ENCODE data around the gene NAV3.

Gene NAV3

DNA sequence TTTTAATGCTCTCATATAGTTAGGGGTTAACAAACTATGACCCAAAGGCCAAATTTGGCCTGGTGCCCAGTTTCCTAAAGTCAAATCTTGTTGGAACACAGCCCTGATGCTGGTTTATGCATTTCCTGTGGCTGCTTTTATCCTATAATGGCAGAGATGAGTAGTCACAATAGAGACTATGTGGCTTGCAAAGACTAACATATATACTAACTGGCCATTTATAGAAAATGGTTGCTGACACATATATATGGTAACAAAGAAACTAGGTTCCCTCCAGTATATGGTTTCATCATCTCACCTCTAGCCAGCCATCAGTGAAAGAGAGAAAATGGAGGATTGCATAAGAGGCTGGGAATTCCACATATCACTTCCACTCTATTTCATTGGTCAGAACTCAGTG, 10.8 kb downstream of the NAV3 start:
- DNase-seq (ENCODE audit: low read depth in 2 of 2): no peak

DNA sequence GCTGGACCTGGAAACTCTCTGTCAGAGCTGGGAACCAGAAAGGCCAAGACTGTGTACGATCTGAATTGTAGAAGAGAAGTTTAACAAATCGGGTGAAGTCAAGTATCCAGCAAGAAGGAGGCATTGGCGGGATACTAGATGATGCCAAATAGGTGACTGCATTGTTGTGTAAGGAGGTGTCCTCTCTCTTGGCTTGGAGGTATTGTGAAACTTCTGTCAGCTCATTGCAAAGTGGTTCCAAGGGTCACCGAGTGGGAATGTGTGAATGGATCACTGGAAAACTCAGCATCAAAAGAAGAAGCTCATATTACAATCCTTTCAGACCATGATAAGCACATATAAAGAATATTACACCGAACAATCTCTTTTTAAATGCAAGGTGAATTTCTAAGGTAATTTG, 11.7 kb downstream of the NAV3 start:
- DNase-seq (ENCODE audit: low read depth in 2 of 2): no peak

DNA sequence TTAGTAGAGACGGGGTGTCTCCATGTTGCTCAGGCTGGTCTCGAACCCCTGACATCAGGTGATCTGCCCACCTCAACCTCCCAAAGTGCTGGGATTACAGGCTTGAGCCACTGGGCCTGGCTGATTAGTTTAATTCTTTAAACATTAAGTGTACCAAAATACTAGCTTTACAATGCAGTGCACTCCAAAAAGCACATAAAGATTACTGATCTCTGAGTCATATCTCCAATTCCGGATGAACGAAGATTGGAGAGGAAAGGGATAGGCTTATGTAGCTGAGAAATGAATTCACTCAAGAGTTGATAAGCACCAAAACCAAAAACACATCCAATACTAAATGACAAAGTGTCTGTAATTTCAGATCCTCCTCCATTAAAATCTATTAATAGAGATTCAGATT, 15.1 kb downstream of the NAV3 start:
- no peak for DNase-seq (ENCODE audit: low read depth in 2 of 2)

DNA sequence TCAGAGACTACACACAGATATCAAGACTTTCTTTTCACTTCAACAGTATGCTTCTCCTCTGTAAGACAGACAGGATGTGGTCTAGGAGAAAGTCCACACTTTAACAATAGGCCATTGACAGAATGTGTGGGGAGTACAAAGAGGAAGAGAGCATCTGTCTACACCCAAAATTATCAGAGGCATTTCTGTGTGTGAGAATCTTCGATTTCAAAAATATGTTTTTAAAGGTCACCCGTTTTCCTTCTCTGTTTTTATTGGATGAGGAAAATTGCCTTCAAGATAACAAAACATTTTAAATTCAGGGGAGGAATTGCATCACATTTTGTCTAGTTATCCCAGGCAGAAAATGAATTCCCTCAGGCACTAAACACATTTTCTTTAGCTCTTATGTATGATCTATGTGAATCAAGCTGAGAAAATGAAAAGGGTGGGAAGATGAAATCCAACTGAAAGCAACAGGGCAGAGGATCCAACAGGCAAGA, 16.4 kb downstream of the NAV3 start:
- DNase-seq (ENCODE audit: low read depth in 2 of 2): no peak

DNA sequence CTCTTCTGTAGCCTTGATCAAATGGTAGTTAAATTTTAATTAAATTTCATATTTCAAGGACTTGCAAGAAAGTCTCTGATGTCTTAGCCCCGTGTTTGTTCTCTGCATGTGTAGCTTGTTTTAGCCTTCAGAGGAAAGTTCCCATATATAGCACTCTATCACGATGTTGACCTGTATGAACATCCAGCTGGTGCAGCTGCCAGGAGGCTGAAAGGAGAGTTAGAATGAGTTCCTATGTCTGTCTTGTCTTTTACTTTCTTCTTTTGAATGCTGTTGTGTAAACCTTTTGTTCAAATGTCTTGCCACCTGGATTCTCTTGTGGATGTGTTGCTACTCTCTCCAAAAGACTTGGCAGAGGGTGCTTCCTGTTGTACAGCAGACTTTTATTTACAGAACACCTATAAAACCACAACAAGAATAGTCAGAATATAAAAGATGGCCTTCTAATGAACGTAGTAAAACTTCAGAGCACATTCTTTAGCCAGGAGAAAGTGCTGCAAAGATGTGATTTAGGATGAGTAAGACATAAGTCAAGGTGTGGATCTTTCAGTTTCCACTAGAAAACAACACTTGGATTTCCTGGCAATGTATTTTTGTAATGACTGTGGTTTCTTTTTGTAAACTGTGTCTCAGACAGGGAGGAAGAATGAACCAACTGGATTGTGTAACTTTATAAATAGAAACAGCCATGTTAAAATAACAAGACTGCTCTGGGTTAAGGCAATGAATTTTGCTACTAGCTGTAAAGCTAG, 17.2 kb downstream of the NAV3 start:
- no peak for DNase-seq (ENCODE audit: low read depth in 2 of 2)

DNA sequence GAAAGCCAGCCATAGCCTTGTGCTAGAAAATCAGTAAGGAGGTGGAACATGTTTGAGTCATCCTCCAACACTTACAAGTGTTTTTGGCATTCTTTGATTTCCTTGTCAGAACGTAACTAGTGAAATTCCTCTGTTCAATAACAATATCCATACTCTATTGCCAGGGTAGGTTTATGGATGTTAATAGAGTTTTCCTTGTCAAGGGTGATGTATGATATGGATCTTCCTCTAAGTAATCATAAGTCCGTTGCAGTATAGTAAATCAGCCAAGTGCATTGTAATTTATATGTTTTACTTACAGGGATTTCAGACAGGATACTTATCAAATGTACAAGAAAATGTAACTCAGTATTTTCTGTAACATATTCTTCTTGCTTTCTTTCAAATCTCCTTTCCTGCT, 19.4 kb downstream of the NAV3 start:
- no peak for DNase-seq (ENCODE audit: low read depth in 2 of 2)

DNA sequence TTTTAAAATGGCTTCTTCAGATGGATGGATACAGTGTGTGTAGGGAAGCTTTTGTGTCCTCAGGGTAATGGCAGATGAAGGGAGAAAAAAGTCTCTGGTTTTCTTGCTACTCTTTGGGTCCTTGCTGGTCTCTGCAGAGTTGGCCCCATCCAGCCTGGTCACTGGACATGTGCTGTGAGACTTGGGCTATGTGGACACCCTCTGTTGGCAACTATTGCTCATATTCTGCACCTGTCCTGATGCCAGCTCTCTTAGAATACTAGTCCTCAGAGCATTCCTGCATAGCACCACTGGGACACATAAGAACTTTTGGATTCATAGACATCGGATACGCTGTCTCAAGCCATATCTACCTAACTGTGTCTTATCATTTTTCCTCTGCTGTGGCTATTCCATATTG, 20.0 kb downstream of the NAV3 start:
- no peak for DNase-seq (ENCODE audit: low read depth in 2 of 2)

DNA sequence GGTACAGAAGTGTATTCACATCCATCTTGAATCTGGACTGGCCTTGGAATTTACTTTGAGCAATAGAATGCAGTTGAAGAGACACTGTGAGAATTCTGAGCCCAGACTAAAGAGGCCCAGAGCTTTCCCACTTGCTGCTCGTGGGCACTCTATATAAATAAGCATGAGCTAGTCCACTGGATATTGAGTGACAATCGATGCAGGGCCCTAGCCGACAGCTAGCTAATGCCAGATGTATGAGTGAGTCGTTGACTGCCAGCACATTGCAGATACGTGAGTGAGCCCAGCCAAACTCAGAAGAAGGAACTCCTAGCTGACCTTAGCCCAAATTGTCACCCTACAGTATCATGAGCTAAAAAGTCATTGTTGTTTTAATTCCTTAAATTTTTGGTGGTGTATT, 24.9 kb downstream of the NAV3 start:
- no peak for DNase-seq (ENCODE audit: low read depth in 2 of 2)

DNA sequence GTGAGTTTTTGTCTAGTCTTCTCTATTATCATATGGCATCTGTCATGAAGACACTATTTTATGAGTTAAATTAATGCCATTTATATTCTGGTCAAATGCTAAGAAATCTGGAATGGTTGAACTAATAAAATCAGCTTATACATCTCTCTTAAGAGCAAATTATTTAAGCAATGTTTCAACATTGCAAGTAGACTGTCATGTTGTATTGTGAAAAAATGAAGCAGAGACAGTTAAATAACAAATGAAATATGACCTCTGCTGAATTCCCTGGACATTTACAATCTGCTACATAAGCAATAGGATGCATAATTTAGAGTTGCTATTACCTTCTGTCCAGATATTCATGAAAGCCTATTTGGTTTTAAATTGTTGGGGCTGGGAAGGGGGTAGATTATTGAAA, 30.6 kb downstream of the NAV3 start:
- no peak for DNase-seq (ENCODE audit: low read depth in 2 of 2)

DNA sequence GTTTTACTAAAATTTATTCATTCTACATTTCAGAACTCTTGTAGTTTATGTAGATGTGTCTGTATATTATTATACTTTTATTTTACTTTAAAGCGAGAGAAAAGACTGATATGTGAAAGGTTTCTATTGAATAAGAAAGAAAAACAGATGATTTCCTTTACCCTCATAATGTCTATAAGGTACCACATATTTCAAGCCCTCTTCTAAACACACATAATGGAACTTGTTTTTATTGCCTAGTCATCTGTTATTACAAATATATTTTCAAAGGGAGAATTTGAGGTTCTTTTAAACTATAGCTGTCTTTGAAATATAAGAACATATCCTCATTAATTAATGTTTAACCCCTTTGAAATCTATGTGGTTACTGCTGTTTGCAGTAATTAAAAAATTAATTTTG, 34.5 kb downstream of the NAV3 start:
- DNase-seq (ENCODE audit: low read depth in 2 of 2): no peak

DNA sequence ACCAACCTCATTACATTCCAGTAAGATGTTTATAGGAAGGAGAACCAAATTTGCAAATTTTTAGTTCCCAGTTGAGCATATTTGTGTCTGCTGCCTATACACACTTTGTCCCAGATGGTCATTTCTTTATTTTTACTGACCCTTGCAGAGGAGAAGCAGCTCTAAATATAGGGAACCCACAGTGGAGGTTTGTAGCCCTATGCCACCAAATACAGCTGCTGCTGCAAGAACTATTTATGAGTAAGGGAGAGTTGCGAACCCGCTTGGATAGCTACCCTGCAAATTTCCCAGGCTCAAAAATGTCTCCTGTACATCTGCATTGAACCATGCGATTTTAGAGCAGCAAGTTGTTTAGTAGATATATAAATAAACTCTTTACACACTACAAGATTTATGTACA, 48.2 kb downstream of the NAV3 start:
- no peak for DNase-seq (ENCODE audit: low read depth in 2 of 2)

DNA sequence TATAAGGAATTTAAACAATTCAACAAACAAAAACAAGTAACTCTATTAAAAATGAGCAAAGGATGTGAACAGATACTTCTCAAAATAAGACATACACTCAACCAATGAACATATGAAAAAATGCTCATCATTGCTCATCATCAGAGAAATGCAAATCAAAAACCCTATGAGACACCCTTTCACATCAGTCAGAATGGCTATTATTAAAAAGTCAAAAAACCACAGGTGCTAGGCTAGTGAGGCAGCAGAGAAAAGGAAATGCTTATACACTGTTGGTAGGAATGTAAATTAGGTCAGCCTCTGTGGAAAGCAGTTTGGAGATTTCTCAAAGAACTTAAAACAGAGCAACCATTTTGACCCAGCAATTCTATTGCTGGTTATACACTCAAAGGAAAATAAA, 52.0 kb downstream of the NAV3 start:
- DNase-seq (ENCODE audit: low read depth in 2 of 2): no peak

DNA sequence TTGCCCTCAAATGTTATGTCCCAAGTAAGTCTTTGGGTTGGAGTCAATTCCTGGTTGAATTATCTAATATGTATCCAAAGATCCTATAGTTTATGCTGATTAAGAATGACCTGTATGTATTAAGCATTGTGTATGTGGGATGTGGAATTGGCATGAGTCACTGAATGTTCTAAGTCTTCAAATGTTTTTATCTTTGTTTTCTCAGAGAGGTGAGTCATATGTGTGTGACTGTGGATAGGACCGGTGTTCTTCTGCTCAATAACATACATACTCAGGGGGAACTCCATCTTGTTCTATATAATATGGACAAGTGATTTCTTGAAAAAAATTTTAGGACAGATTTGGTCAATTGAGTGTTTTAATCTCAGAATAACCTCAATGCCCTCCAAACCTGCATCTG, 57.9 kb downstream of the NAV3 start:
- DNase-seq (ENCODE audit: low read depth in 2 of 2): no peak

DNA sequence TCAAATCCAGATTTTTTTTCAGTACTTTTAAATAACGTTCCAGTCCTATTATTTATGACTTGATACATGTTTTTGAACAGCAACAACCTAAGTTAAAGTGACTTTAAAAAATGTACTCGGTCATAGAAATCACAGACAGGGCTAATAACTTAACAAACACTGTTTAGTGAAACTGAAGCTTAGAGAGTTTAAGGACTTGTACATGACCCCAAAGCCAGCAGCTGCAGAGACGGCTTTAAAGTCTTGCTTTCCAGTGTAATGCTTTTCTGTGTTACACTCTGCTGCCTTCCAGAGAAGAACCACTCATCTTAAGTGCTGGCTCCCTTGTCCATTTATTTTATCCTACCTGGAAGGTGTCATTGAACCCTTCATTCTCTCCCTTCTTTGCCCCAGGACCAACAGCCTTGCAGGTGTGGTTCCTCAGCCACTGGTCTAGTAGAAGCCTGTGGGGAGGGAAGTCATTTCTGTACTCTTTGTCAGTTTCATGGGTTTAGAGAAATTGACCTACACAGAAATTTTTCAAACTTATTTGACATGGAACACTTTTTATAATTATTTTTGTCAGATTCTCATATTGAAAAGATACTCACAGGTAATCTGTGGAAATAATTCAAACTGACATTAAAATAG, 60.9 kb downstream of the NAV3 start:
- no peak for DNase-seq (ENCODE audit: low read depth in 2 of 2)

DNA sequence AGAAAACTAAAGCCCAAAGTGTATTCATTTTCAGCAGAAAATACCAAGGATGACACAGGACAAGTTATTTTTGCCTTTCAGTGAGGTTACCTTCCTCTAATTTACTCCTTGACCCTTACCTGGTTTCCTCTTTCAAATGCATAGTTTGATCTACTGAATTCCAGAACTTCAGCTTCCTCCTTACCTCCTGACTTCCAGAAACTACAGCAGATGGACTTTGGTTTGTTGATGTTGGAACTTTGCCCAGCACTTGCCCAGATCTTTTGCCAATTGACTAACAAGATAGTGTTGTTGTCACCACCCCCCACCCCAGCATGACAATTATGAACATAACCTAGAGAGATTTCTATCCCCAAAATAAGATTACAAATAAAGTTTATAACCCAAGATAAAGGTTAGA, 63.2 kb downstream of the NAV3 start:
- DNase-seq (ENCODE audit: low read depth in 2 of 2): no peak

DNA sequence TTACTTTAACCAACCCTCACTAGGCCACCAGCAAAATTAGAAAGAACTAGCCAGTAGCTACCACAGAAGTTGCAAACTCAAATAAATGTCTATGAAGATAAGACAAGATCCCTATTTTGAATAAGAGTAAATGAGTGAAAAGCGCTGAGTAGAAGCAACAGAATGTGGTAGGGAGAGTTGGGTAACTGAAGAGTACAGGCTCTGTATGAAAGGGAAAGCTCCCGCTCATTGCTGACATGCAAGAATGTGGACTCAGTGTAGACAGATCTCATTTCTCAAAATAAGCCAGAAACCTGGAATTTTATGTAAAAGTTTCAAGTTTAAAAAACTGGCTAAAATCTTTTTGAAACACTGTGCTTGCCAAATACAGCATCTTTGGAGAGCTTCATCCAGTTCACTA, 63.9 kb downstream of the NAV3 start:
- no peak for DNase-seq (ENCODE audit: low read depth in 2 of 2)

DNA sequence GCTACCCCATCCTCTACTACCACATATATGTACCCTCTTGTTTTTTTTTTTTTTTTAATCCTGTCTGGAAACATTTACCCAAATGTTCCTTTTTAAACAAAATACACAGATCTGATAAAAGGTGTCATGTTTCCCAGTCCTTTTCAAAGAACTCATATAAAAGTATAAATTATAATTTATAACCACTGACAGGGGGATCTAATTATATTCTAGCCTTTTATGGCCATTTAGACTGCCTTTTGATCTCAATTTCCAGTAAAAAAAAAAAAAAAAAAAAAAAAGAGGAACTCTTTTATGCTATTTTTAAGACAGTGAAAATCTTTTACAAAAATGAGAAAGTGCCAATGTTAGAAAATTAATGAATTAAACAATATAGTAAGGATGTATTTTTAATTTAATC, 65.0 kb downstream of the NAV3 start:
- no peak for DNase-seq (ENCODE audit: low read depth in 2 of 2)

DNA sequence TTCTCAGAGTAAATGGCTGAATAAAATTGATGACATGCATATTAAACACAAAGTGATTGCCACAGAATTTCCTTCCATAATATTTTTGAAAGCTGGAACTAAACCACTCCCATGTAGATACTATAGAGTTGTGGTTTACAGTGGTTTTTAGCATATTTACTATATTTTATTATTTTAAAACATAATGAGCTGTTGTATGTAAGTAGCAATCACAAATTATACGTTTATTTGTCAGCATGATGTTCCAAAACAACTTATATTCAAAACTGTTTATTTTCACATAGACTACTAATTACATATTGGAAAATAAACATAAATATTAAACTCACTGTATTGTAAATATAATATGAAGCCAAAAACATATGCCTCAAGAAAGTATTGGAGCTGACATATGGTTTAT, 77.2 kb downstream of the NAV3 start:
- DNase-seq (ENCODE audit: low read depth in 2 of 2): no peak

DNA sequence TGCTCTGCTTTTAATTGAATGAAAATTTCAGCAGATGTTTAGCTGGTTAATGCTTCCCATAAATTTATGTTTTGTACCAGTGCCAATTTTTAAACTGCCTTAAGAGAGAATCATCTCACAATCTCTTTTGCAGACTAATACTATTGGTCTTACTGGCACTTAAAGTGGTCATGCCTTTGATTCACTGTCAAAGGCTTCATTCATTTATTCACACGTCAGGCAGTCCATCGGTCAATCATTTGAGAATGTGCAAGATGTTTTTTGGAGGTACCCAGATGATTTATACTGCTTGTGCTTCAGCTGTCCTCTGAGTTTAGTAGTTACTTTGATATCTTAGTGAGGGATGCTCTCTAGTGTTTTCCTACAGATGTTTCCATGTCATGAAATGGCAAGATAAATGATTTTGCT, 83.4 kb downstream of the NAV3 start:
- DNase-seq (ENCODE audit: low read depth in 2 of 2): no peak

DNA sequence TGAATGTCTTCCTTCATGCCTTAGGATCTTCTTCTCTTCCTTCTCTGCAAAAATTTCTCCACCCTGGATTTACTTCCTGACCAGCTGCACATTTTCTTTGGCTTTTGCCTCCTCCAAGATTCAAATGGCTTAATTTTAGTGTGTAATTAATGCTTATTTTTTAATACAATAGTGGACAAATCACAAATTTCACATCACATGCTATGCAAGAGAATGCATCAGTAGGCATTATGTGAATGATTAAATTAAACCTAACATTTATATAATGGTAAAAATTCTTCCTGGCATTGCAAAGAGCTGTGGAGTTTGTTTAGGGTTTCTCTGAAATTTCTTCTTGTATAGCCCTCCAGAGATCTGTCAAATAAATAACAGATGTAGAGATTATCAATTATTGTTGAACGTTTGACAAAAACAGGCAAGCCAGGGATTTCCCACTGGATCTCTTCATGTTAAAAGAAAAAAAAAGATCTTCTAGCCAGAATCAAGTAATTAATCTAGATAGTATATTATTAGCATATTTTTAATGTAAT, 84.4 kb downstream of the NAV3 start:
- no peak for DNase-seq (ENCODE audit: low read depth in 2 of 2)

DNA sequence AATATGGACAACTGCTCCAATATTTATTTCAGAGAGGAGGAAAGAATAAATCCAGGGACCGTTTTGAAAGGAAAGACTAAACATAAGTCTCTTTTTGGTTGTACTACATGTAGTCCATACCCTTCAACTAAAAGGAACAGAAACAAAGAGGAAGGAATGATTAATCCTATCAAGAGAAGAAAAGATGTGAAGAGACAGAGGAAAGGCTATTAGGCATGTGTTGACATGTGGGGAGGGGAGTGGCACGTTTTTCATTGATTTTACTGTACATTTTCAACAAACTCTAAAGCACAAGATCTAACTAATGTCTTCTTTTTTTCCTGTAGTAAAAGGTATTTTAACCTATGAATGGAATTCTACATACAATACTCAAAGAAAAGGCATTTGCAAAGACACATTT, 85.6 kb downstream of the NAV3 start:
- no peak for DNase-seq (ENCODE audit: low read depth in 2 of 2)

DNA sequence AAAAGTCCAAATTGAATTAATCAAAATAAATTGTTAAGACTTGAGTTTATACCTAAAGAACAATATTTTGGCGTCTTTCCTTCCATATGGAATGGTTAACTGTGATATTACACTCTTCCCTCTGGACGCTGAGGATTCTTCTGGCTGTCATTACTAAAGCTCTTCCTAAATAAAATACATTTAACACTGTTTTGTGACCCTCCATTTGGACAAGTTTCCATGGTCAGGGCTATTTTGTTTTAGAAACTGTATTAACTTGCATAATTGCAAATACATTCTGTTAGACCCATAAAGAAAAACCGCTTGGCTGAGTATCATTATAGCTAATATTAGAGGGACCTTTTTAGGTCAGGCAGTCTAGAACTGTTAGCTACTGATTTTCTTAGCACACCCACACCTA, 87.4 kb downstream of the NAV3 start:
- no peak for DNase-seq (ENCODE audit: low read depth in 2 of 2)

DNA sequence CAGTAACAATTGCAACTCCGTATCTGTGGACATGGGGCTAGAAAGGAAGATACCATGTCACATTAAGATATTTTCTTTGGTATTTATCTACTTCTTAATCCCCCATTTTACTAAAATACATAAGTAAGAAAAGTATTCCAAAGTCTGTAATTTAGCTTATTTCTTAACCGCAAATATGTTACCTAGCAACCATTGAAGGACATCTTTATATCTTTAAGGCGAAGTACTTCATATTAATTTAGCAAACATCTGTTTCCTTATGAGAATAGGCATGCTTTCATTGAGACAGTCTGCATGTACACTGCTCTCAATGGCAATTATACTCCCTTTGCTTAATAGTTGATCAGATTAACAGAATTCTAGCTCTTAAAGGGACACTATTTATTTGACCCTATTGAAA, 88.8 kb downstream of the NAV3 start:
- DNase-seq (ENCODE audit: low read depth in 2 of 2): no peak

DNA sequence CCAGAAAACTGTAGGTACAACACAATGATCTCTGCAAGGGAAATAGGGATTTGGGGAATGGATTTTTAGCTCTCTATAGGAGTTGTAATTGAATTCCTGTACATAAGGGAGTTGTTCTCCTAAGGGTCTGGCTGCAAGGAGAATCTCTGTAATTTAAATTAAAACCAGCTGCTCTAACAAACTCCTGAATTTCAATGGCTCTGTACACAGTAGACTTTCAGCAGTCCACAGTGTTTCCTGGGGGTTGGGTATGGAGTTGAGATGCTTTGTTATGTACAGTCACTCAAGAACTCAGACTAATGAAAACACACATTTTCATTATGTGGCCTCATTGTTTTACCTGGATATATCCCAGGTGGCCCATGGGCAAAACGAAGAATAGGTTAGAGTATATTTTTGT, 93.2 kb downstream of the NAV3 start:
- no peak for DNase-seq (ENCODE audit: low read depth in 2 of 2)

Data from stimulated activated CD8-positive, alpha-beta memory T cell treated with anti-CD3 and anti-CD28 coated beads, Interleukin-2, amount 100 ng/mL, for 48 hours (primary cell).